ENCODE measurements around the gene PDCD1LG2.

Gene PDCD1LG2

DNA sequence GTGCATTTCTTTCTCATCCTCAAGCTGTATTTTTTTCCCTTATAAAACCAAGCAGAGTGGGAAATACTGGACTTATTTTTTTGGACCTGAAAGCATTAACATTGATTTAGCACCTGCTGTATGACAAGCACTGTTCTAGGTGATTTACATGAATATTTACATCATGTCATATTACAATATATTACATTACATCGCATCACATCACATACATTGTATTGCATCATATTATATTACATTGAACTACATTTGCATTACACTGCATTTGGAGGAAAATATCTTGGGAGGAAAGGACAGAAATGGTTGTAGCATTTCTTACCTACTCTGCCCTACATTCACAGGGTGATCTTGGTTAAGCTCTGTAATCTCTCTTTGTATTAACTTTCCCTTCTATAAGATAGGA lies 11.2 kb upstream of the PDCD1LG2 start:
- no peak for DNase-seq (ENCODE audit: low read depth)
- TF ChIP-seq, protein P1, sequence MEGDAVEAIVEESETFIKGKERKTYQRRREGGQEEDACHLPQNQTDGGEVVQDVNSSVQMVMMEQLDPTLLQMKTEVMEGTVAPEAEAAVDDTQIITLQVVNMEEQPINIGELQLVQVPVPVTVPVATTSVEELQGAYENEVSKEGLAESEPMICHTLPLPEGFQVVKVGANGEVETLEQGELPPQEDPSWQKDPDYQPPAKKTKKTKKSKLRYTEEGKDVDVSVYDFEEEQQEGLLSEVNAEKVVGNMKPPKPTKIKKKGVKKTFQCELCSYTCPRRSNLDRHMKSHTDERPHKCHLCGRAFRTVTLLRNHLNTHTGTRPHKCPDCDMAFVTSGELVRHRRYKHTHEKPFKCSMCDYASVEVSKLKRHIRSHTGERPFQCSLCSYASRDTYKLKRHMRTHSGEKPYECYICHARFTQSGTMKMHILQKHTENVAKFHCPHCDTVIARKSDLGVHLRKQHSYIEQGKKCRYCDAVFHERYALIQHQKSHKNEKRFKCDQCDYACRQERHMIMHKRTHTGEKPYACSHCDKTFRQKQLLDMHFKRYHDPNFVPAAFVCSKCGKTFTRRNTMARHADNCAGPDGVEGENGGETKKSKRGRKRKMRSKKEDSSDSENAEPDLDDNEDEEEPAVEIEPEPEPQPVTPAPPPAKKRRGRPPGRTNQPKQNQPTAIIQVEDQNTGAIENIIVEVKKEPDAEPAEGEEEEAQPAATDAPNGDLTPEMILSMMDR (conservative IDR thresholded peaks at IDR 0.05; ENCODE audit: low read length) = no peak
- H3K4me3 ChIP-seq (ENCODE audit: low read length) = no peak overlapping the region

- H3K4me3 ChIP-seq (ENCODE audit: low read length) = no peak overlapping the region
- TF ChIP-seq, protein P1 (conservative IDR thresholded peaks at IDR 0.05; ENCODE audit: low read length) = no peak
- peak; percentile 30 for DNase-seq (ENCODE audit: low read depth)
Measured at GRCh38 chr9:5499889-5500398, 10.4 kb upstream of the PDCD1LG2 start.

DNA sequence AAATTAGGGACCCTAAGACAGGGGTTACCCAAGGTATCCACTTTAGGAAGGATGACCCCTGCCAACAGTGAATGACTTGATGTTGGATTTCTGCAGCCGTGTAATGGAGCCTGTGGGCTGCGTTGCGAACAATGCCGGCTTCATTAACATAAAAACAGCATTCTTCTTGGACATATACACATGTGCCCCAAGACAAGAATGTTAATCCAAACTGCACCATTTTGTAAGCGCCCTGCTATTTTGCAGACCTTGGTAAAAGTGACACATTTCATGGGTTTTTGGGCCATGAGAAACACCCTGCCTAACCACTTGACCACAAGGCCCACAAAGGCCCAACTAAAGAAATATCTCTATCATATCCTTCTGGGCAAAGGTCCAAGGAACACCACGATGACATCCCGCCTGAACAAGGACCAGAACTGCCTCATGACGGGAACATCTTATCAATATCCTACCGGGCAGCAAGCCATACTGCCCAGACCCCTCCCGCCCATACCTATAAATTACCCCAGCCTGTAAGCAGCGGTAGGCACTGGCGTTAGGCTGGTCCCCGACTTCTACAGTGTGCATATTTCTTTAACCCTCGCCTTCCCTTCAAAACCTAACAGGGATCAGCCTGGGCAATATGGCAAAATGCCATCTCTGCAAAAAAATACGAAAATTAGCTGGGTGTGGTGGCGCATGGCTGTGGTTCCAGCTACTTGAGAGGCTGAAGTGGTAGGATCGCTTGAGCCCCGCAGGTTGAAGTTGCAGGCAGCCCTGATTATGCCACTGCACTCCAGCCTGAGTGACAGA lies 9.7 kb upstream of the PDCD1LG2 start:
- peak; percentile 32 for DNase-seq (ENCODE audit: low read depth)
- no peak overlapping the region for H3K4me3 ChIP-seq (ENCODE audit: low read length)
- TF ChIP-seq, protein P1 (conservative IDR thresholded peaks at IDR 0.05; ENCODE audit: low read length) = no peak

GRCh38 chr9:5502553-5502952 lies 7.8 kb upstream of the PDCD1LG2 start:
- H3K4me3 ChIP-seq (ENCODE audit: low read length) = no peak overlapping the region
- TF ChIP-seq, protein P1 (conservative IDR thresholded peaks at IDR 0.05; ENCODE audit: low read length) = no peak
- DNase-seq (ENCODE audit: low read depth) = no peak

DNA sequence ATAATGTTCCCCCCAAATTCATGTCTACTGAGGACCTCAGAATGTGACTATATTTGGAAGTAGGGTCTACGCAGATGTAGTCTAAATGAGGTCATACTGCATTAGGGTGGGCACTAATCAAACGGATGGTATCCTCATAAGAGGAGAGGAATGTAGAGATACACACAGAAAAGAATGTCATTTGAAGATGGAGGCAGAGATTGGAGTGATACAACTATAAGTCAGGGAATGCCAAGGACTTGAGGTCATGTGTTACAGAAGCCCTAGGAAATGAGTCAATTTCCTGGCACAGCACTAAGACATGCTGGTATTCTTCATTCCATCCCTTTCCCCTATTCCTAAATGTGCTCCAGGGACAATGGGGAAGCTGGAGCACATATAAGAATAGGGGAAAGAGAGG lies 758 bp upstream of the PDCD1LG2 start:
- peak; percentile 96 for DNase-seq (ENCODE audit: low read depth)
- TF ChIP-seq, protein P1 (conservative IDR thresholded peaks at IDR 0.05; ENCODE audit: low read length) = no peak
- H3K4me3 ChIP-seq (ENCODE audit: low read length) = peak overlapping the region; percentile 63

- TF ChIP-seq, protein P1 (conservative IDR thresholded peaks at IDR 0.05; ENCODE audit: low read length) = no peak
- DNase-seq (ENCODE audit: low read depth) = peak; percentile 58
- peak overlapping the region; percentile 63 for H3K4me3 ChIP-seq (ENCODE audit: low read length)
Measured at GRCh38 chr9:5510989-5511388, 658 bp downstream of the PDCD1LG2 start.

GRCh38 chr9:5511476-5511875 lies 1.1 kb downstream of the PDCD1LG2 start:
- TF ChIP-seq, protein P1 (conservative IDR thresholded peaks at IDR 0.05; ENCODE audit: low read length) = no peak
- no peak for DNase-seq (ENCODE audit: low read depth)
- H3K4me3 ChIP-seq (ENCODE audit: low read length) = peak overlapping the region; percentile 63
